GM19463 (cell line): ENCODE data around the gene PLEKHM2.
"Not testable (repeated sequence)": the region's sequence is repeated elsewhere in the genome, so short reads cannot be mapped to it uniquely, and the experiment has no call there.

Source experiments
- ATAC-seq: cut with Tn5 transposase; IDR thresholded peaks from one replicate; pipeline ENCODE4 v1.9.1; 2021; ENCODE audit warnings: mild to moderate bottlenecking, moderate library complexity; ENCODE audit not compliant: unreplicated experiment

Gene PLEKHM2

DNA sequence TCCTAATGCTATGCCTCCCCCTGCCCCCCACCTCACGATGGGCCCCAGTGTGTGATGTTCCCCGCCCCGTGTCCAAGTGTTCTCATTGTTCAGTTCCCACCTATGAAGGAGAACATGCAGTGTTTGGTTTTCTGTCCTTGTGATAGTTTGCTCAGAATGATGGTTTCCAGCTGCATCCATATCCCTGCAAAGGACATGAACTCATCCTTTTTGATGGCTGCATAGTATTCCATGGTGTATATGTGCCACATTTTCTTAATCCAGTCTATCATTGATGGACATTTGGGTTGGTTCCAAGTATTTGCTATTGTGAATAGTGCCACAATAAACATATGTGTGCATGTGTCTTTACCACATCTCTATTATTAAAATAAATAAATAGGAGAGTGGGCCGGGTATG lies 15.2 kb downstream of the PLEKHM2 start:
- not testable (repeated sequence) for ATAC-seq

DNA sequence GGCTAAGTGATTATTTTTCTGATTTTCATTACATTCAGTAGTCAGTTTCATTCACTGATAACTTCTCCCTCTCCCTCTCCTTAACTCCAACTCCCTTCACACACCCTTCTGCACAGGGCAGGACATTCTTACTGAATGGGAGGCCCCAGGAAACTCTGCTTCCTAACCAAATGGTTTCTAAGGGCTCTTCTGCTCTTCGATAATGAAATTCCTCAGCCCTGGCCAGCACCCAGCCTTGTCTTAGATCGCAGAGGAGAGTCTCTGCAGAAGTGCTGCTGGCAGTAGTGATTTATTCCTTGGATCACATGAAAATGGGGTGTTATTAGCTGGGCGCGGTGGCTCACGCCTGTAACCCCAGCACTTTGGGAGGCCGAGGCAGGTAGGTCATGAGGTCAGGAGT lies 16.4 kb downstream of the PLEKHM2 start:
- no peak for ATAC-seq

DNA sequence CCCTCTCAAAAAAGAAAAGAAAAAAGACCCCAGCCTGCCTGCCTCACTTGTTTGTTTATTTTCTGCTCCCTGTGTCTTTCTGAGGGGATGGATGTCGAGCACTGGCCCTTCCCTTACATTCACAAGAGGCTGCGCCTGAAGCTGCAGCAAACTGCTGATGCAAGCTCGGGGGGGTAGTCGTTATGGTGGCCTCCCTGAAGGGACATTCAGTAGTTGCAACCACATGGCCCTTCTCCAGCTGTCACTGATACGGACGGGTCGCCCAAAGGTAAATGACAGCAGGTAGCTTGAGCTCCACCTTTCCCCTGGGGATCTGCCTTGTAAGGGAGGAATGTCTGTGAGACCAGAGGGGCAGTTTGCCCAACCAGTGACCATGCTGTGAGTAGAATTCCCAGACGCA lies 17.7 kb downstream of the PLEKHM2 start:
- ATAC-seq = no peak

DNA sequence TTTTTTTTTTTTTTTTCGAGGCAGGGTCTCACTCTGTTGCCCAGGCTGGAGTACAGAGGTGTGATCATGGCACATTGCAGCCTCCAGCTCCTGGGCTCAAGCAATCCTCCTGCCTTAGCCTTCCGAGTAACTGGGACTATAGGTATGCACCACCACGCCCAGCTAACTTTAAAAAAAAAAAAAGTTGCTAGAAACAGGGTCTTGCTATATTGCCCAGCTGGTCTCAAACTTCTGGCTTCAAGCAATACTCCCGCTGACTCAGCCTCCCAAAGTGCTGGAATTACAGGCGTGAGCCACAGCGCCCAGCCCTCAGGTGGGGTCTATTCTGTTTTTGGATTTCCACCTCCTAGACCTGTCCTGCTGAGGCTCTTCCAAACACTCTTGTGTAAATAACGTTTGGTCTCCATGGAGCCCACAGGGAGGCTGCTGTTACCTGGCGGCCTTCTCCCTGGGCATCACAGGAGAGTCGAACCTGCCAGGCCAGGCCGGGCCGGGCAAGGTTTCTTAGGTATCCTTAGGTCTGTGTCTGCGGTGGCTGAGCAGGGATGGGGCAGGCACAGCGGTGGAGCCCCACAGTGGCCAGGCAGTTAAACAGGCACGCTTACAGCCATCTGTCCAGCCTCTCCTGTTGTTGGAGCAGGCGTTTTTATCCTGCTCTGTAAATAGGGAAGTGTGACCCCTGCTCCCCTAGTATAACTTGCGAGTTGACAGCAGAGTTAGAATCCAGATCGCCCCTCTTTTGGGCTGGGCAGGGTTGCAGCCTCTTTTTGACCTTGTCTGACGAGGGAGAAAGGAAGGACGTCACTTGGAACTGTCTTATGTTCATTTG lies 18.8 kb downstream of the PLEKHM2 start:
- ATAC-seq = no peak

DNA sequence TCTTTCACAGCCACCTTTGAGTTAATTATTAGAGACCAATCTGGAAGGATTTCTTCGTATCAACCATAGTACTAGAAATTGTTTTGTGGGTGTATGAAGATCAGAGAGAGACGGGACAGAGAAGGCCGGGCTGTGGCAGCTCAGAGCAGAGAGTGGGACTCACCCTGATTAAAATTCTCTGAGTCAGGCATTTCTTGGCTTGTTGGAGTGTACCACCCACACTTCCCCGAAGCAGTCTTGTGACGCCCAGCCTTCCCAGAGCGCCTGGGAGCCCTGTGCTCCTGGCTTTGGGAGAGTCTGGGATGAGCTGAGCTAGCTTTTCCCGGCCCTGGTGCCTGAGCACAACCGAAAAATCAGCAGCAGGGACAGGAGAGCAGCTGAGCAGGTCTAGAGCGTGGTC lies 19.4 kb downstream of the PLEKHM2 start:
- no peak for ATAC-seq

DNA sequence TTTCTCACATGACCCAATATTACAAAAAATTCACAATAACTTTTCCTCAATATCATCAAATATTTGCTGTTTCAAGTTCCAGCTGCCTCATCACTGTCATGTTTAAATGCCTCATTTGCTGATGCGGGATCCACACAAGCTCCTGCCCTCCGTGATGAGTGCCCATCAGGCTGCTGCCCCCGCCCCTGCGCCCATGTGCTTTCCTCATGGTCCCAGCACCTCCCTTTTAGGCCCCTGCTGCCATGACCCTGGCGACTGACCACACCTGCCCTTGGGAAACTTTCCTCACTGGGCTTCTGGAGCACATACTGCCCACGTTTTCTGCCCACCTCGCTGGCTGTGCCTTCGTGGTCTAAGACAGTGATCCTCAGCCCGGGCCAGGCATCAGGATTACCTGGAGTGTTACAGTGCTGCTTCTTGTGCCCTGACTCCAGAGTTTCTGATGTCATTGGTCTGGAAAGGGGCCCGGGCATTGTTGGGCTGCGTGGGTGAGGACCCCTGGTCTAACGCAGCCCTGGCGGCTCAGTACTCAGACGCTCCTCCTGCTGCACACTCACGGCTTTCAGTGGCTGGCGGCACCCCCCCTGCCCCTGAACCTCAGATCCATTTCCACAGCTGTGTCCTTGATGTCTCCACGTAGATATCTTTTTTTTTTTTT lies 20.5 kb downstream of the PLEKHM2 start:
- no peak for ATAC-seq

DNA sequence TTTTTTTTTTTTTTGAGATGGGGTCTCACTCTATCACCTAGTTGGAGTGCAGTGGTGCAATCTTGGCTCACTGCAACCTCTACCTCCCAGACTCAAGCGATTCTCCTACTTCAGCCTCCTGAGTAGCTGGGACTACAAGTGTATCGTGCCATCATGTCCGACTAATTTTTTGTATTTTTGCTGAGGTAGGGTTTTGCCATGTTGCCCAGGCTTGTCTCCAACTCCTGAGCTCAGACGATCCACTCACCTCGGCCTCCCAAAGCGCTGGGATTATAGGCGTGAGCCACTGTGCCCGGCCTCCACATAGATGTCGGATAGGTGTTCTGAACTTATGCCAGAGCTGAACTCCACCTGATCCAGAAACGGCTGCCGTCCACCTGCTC lies 21.1 kb downstream of the PLEKHM2 start:
- ATAC-seq = no peak

DNA sequence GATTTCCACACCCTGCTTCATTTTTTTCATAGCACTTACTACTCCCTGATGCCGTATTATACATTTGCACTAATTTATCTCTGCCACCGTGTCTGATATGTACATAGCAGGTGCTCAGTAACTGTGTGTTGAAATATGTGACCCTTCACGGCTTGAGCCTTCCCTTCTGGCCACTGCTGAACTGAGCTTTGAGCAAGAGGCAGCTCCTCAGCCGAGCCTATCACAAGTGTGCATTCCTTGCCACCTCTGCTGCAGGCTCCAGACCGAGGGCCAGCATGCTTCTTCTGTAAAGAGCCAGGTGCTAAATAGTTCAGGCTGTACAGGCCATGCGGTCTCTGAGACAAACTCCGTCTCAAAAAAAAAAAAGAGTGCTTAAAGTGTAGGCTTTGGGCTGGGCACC lies 22.6 kb downstream of the PLEKHM2 start:
- ATAC-seq = no peak

DNA sequence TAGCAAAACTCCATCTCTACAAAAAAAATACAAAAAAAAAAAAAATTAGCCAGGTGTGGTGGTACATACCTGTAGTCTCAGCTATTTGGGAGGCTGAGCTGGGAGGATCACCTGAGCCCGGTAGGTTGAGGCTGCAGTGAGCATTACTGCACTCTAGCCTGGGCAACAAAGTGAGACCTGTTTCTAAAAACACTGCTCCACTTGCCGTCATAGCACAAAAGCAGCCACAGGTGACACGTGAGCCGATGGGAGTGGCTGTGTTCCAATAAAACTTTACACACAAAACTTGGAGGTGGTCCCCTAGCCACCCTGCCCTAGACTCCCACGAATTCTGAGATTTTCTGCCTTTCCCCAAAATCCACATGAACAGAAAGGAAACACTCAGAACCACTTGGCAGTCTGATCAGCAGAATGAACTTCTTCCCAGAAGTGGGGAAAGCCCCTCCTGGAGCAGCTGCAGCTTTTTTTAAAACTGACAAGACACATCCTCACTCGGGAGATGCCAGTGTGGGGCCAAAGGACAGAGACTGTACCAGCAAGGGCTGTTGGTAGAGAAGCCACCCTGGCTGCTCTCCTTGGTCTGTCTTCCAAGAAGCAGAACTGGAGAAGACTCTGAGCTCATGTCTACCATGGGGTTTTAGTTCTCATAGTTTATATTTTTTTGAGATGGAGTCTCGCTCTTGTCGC lies 23.3 kb downstream of the PLEKHM2 start:
- no peak for ATAC-seq

DNA sequence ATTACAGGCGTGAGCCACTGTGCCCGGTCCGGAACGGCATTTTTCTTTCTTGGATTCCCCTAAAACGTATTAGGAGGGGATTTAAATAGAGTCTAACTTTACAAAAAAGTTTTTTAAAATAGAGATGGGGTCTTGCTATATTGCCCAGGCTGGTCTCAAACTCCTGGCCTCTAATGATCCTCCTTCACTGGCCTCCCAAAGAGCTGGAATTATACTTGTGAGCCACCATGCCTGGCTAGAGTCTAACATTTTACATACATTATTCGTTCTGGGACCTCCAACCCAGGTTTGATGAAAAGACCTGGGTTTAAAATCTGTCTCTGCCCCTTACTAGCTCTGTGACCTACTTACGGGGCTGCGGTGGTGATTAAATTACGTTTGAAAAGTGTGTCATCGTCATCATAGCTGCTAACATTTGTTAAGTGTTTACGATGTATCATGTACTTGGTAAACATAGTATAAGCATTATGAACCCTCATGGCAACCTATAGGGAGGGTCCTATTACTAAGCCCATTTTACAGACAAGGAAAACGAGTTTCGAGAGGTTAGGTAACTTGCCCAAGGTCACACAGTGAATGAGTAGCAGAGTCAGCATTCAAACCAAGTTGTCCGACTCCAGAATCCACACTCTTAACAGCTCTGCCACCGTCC lies 24.5 kb downstream of the PLEKHM2 start:
- ATAC-seq = no peak

DNA sequence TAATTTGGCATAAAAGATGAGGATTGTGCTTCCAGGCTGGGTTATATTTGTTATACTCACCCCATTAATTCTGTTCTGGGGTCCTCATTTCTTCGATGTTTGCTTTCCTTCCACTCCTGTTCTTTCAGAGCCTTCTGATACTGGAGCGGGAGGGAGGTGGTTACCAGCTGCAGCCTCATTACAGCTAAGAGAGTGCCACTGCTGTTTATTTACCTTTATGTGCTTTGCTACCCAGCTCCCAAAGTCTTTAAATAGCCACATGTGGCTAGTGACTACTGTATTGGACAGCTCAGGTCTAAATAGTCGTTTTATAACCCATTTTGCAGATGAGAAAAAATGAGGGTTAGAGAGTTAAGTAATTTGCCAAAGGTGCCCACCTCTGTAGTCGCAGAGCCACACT lies 25.1 kb downstream of the PLEKHM2 start:
- no peak for ATAC-seq

DNA sequence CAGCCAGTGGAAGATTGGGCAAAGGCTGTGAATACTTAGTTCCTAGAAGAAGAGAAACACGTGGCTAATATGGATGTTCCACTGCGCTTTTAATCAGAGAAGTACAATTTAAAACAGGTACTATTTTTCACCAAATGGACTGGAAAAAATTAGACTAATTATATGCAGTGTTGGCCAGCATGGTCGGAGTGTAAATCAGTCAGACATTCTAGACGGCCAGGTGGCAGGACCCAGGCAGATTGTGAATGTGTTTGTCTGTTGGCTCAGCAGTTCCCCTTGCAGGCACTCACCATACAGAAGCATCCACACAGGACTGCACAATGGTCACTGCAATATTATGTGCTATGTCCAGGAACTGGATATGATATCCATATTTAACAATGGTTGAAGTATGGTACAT lies 28.0 kb downstream of the PLEKHM2 start:
- ATAC-seq = no peak

DNA sequence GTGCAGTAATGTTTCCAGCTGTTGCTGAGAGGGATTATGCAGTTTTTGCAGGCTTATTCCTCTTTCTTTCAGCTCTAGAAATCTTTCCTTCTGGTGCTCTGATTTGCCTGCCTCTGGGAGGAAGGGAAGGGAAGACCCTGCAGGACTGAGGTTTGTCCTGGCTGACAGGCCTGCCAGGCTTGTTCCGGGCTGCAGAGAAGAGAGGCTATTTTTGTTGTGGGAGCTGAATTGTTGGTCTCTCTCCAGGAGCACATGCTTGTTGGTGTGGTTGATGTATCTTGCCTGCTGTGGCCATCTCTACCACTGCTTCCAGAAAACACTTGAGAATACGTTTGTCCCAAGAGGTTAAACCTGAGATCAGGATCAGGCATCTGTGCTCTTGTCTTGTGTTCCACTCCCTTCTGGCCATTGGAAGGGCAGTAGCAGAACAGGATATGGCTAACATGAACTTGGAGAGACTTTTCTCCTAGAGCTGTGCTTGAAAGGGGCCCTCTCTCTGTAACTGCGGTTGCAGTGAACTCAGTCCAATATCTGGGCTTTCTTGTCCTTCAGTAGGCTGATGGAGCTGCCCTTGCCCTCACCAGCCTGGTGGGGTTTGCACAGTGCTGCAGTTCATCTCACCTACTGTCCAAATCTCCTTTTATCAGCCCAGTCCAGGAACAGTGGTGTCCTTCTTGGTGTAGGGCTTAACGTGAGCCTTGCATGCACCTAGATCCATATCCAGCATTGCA lies 30.5 kb downstream of the PLEKHM2 start:
- ATAC-seq = no peak

DNA sequence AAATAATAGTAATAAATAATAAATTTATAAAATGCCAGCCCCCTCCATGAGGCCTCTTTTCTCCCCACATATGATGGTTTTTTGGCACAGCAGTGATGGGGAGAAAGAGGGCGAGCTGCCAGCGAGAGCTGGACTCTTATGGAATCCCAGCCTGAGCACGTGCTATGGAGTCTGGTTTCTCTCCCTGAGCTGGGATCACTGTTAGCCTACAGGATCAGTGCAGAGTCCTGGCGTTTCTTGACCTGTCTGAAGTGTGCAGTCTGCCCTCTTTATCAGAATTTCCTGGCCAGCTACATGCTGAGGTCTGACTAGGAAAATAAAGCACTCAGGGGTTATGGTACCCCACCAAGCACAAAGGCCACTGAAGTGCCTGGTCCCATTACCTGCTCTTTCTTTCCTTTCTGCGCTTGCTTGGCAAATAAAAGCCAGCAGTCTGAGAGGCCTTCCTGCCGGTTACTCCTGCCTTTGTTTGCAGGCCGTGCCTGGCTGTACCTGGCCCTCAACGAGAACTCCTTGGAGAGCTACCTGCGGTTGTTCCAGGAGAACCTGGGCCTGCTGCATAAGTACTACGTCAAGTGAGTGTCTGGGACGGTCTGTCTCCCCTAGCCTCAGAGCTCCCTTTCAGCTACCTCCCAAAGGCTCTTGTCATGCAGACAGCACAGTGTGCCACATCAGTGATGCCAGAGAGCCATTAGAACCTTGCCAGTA lies 33.5 kb downstream of the PLEKHM2 start:
- no peak for ATAC-seq

DNA sequence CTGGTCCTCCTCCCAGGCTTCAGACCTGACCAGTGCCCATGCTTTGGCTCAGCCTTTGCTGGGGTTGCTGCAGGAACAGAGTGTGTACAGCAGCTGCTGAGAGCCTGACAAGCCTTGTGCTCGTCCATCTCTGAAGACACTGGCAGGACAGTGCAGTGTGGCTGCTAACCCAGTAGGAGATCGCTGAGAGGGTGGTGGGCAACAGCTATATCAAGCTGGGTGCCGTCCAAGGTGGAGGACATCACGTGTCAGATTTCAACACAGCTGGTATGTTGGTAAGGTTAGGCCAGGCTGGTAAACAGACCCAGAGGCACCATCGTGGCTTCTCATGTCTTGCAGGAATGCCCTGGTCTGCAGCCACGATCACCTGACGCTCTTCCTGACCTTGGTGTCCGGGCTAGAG lies 34.1 kb downstream of the PLEKHM2 start:
- no peak for ATAC-seq

DNA sequence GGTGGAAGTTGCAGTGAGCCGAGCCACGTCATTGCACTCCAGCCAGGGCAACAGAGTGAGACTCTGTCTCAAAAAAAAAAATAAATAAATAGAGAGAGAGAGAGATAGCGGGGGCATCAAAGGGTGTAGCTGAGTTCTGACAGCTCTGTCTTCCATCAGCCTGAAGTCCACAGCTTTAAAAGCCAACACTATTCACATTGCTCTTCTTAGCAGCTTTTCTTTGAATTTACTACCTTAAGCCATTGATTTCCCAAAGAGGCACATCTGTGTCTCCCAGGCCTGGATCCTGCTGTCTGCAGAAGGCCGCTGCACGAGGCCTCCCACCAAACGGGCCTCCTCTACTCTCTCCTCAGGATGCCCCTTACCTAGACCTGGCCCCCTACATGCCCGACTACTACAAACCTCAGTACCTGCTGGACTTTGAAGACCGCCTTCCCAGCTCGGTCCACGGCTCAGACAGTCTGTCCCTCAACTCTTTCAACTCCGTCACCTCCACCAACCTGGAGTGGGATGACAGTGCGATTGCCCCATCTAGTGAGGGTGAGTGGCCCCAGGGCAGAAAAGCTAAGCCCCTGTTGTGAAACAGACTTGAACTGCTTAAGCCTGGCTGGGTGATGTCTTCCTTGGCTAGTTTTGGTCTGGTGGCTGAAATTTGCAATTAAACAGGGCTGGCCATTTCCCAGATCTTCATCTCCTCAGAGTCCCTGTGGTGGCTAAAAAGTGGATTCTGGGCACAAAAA lies 35.4 kb downstream of the PLEKHM2 start:
- ATAC-seq = no peak

DNA sequence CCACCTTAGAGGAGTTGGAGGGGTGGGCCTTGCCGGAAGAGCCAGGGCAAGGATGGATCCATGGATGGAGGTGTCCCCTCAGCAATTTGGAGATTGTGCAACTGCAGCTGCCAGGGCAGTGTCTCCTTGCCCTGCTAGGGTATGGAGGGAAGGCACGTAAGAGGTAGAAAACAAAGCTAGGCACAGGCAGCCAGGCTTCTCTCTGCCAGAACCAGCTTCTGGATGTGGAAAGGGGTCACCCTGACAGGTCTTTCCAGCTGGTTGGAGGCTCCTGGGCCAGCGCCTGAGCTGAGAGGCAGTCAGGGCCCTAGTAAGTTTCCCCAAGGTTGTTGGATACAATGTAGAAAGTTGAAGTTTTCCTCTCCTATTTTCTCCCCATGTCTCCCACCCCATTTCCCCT lies 36.7 kb downstream of the PLEKHM2 start:
- no peak for ATAC-seq

DNA sequence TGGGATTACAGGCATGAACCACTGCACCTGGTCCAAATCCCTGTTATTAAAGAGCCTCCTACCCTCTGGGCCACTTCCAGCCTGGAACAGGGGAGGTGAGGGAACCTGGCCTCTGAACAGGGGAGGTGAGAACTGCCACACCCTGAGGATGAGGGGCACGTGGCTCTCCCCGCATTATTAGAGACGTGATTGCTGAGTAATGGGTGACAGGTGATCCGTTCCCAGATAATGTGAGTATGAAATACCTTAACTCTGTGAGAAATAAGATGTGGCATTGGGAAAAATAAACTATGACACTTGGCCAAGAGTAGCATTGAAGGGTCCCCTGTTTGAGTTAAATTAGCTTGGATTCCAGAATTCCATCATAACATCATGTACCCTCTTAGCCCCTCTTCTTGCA lies 38.3 kb downstream of the PLEKHM2 start:
- no peak for ATAC-seq

DNA sequence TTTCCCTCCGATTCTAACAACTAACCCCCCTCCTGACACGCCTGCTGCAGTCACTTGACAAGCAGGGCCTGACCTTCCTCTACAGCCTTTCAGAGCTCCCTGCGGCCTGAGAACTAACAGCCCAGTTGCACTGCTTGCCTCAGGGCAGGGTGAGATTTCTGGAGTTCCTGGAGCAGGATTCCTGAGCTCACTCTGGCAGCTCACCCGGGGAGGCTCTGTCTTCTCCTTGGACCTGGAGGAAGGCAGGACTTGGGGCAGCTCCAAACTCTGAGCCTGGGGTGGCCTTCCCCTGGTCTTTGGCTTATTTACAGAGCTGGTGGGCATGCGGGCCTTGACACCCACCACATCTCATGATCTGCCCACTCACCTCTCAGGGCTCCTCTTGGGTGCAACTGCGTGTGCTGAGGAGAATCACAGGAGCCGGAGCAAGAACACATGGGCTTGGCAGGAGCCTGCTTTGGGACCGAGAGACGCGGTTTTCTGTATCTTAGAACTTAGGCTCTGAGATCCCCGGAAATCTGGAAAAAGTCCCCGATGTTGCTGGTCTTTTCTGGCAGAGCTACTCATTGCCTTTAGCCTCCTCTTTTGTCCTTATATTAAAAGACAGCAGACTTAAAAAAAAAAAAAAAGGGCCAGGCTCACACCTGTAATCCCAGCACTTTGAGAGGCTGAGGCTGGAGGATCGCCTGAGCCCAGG lies 38.9 kb downstream of the PLEKHM2 start:
- ATAC-seq = no peak
